CMK (cell line): ENCODE results near the gene PCDHA4.

Source experiments
- DNase-seq: peaks from one replicate; pipeline ENCODE4 v3.0.0-alpha.2; 2010; ENCODE audit warnings: low read depth

PCDHA4 gene

DNA sequence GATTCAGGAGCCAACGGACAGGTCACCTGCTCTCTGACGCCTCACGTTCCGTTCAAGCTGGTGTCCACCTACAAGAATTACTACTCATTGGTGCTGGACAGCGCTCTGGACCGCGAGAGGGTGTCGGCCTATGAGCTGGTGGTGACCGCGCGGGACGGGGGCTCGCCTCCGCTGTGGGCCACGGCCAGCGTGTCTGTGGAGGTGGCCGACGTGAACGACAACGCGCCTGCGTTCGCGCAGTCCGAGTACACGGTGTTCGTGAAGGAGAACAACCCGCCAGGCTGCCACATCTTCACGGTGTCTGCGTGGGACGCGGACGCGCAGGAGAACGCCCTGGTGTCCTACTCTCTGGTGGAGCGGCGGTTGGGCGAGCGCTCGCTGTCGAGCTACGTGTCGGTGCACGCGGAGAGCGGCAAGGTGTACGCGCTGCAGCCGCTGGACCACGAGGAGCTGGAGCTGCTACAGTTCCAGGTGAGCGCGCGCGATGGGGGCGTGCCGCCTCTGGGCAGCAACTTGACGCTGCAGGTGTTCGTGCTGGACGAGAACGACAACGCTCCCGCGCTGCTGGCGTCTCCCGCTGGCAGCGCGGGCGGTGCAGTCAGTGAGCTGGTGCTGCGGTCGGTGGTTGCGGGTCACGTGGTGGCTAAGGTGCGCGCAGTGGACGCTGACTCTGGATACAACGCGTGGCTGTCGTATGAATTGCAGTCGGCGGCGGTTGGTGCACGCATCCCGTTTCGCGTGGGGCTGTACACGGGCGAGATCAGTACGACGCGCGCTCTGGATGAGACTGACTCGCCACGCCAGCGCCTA, 50.5 kb downstream of the PCDHA4 start:
- DNase-seq = no peak

DNA sequence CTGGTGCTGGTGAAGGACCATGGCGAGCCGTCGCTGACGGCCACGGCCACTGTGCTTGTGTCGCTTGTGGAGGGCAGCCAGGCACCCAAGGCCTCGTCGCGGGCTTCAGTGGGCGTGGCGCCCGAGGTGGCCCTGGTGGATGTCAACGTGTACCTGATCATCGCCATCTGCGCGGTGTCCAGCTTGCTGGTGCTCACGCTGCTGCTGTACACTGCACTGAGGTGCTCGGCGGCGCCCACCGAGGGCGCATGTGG, 51.0 kb downstream of the PCDHA4 start:
- no peak for DNase-seq

DNA sequence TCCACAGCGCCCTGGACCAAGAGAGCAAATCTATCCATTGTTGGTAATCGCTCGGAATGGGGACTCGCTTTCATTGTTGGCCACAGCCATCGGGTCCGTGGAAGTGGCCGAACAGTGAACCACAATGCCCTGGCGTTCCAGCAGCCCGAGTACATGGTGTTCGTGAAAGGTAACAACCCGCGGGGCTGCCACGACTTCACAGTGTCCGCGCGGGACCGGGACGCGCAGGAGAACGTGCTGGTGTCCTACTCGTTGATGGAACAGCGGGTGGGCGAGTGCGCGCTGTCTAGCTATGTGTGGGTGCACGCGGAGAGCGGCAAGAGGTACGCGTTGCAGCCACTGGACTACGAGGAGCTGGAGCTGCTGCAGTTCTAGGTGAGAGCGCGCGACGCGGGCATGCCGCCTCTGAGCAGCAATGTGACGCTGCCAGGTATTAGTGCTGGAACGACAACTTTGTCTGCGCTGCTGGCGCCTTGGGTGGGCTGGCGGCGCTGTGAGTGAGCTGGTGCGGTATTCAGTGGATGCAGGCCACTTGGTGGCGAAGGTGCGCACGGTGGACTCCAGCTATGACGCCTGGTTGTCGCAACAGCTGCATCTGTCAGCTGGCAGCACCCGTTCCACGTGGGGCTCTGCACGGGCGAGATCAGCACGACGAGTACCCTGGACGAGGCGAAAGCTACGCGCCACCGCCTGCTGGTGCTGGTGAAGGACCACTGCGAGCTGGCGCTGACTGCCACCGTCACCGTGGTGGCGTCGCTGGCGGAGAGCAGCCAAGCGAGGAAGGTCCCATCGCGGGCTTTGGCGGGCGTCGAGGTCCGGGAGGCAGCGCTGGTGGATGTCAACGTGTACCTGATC, 55.8 kb downstream of the PCDHA4 start:
- DNase-seq = no peak
